Left renal cortex interstitium (tissue), 4 donors: ENCODE measurements around the gene ASTL. TPM values are rescaled to one million over a fixed set of nuclear protein-coding genes. Genes with fewer than 3 reads are reported as not detected.

Experiments
- DNase-seq, 4 donors: peaks; one replicate each; pipeline ENCODE4 v3.0.0-alpha.2; 2013; ENCODE audit warnings: low read depth in 4 of 4, low spot score in 2 of 4, missing footprints in 1 of 4
- polyA plus RNA-seq, 4 donors: library from polyadenylated mRNA; unstranded; fragments of 120-200 nt; gene quantifications; one replicate each; pipeline ENCODE4 v1.2.1, GENCODE V29; 2013; ENCODE audit not compliant: insufficient read length in 4 of 4

Gene ASTL
- under 1 TPM; 0.13 to 0.27 (median 0.18) TPM for polyA plus RNA-seq

DNA sequence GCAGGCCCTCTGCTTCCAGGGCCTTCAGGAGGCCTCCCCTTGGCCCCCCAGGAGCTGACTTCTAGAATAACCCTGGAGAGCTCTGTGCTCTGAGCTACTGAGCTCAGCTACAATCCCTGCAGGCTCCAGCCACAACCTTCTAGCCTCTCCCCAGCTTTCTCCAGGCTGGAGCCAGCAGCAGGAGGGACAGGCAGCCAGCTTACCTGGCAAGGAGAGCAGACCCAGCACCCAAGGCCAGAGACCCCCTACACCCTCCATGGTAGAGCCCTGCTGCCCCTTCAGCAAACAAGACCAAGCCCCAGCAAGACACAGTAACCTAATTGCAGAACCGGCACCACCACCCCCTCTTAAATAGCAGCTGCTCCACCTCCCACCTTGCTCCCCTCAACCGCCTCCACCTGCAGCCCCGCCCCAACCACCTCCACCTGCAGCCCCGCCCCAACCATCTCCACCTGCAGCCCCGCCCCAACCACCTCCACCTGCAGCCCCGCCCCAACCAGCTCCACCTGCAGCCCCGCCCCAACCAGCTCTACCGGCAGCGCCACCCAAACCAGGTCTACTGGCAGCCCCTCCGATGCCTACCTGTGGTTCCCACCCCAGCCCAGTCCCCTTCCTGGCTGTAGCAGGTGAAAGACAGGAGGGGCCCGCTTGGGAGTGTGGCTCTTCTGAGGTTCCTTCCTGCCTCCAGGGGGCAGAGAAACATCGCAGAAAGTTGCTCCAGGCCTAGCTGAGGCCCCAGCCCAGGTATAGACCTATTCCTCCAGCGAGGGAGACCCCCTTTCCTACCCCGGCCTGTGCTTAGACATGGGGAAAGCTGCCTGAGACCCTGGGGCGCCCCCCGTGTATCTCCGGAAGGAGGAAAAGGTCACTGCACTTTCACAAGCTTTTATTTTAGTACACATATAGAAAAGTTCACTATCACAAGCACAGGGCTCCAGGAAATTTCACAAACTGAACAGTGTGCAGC is at the start of gene ASTL:
Gene ASTL (minus strand): TSS at position 324 of the 967 bp plus-strand sequence. CDS start 66 bp downstream, at position 258.
- DNase-seq = peak in 1 of 4 donors; percentile 59

DNA sequence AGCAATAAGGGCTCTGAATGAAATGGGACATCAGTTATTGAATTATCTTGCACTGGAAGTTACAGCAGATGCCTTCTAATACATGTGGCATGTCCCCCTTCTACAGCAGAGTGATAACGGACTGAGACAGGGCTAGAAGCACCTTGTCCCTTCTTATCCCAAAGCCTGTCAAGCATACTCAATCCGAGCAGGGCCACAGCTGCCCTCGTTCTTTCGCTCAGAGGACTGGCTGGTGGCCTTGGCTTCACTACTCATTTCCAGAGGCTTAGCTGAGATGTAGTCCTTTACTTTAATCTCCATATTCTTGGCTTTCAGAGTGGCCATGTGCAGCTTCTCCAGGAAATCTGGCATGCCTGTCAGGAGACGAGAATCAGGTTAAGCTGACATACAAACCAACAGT is 48.3 kb upstream of the ASTL start:
- DNase-seq = no peak

DNA sequence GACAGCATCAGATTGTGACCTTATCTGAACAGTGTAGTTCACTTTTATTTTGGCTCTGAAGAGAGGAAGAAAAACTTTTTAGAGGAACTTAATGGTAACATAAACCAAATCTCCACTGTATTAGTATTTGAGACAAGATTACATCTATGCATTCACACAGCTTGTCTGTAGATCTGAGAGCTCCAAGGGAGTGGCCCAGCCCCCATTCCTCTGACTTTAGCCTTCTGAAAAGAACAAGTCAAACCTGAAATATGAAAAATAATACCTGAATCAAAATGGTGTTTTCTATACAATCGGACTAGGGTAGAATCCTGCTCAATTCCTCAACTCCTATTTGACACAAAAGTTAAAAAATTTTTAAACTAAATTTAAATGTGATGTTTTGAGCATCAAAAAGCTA is 47.2 kb upstream of the ASTL start:
- DNase-seq = no peak

DNA sequence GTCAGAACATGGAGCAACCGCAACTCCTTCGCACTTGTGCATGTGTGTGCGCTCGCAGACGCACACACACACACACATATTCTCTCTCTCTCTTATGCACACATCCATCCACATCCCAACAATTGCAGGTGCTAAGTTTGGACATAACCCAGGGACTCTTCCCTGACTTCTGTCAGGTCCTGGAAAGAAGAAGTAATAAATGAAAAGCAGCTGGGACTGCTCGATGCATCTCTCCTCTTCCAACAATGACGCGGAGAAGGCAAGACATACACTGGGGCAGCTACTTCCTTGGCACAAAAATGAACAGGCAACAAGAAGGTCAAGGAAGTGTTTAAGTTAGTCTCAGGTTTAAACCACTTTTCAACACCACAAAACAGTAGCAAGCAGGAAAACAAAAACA is 46.7 kb upstream of the ASTL start:
- no peak for DNase-seq

DNA sequence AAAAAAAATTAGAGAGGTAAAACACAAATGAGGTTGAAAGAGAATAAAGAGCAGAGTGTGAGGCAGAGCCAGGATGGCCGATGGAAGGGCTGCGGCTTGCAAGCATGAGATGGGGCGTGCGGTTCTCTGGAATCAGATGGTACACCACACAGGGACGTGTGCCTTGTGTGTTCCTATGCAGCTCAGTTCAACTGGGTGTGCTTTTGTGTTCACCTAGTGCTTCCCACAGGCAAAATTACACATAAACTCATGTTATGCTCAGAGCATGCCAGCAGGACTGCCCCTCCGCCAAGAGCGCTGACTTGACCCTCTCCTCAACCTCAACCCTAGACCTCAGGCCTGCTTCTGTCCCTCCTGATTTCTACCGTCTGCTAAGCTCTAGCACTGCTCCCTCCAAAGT is 45.9 kb upstream of the ASTL start:
- DNase-seq = no peak

DNA sequence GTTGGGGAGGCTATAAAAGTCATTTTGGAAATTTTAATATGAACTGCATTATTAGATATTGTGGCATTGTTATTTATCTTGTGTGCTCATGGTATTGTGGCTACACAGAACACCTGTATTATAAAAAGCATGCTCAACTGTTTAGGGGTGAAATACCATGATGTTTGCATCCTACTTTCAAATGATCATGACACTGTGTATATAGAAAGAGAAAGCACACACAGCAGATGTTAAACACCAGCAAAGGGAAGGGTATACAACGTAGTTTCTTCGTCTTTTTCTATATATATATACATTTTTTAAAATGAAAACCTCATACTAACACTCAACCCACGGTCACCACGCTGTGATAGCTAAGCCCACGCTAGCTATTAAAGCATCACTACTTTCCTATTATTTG is 43.2 kb upstream of the ASTL start:
- DNase-seq = no peak

DNA sequence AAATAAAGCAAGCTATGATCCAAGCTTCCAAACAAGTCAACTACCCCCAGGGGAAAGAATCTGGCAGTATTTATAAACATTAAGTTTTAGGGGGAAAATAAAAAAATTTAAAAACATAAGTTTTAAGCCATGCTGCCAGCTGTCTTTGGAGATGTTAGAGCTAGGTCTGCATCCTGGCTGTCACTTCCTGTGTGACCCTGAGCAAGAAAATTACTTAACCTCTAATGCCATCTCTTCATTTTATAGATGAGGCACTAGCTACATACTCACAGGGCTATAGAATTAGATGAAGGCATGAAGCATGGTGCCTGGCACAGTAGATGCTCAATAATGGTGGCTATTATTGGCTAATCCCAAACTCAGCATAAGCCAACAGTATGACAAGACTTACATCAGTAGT is 42.2 kb upstream of the ASTL start:
- DNase-seq = no peak

DNA sequence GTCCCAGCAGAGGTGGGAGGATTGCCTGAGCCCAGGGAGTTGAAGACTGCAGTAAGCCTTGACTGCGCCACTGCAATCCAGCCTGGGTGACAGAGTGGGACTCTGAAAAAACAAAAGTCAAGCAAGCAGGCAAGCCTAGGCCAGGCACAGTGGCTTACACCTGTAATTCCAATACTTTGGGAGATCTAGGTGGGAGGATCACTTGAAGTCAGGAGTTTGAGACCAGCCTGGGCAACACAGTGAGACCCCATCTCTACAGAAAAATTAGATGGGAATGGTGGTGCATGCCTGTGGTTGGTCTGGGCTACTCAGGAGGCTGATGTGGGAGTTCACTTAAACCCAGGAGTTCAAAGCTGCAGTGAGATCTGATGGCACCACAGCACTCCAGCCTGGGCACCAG is 41.7 kb upstream of the ASTL start:
- DNase-seq = no peak

DNA sequence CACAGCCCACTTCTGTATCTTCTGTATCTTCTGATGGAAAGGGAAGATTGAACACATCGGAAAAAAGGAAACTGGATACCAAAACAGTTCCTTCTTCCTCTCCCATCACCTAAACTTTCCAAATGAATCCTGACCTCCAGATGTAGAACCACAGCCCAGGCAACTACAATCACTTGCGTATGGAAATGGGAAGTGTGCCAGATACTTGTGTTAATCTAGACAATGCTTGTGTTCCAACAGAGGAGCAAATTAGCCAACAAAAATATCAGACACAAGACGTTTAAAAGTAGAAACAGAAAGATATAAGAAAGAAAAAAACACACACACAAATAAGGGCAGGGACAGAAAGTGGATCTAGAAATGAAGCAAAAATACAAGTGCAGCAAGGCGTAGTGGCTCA is 38.4 kb upstream of the ASTL start:
- no peak for DNase-seq

DNA sequence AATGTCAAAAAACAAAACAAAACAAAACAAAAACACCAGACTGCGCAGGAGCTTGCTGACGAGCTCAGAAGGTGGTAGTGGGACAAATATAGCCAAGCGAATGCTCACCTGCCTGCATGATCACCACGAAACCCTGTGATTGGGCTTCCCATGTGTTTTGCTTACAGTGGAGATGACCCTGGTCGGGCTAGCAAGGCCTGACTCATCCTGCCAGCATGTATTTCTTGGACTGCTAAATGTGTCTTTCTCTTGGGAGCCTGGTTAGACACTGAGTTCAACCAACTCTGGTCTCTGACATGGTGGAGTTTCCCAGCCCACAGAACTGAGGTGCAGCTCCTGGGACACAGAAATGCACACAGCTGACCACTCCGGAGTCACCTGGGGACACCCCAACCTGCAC is 37.6 kb upstream of the ASTL start:
- DNase-seq = no peak

DNA sequence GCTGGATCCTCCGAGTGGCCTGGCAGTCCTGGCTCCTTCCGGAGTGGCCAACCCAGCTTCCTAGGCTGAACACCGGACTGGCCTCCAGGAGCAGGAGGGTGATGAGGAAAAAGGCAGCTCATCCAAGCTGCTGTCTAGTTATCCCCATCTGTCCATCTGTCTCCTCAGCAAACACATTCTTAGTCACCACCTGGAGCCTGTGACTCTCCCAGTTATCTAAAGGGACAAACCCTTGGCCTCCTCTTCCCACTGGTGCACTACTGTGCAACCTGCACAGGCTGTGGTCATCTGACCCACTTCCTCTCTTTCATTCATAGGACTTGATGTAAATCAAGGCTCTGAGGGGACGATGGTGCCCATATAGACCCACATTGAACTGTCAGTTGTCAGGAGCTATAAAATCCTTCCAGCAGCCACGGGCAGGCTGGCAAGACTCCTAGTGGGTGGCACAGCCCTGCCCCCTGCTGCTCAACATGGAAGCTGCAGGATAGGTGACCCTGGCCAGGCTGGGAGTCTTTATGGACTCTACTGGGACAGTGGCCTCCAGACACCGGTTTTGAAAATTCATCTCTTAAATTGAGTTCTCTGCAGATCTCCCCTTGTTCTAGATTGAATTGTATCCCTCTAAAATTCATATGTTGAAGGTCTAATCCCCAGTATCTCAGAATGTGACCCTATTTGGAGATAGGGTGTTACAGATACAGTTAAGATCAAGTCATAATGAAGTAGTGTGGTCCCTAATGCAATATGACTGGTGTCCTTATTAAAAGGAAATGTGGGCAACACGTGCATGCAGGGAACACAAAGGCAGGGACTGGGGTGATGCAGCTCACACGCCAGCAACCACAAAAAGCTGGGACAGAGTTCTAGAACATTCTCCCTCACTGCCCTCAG is 36.2 kb upstream of the ASTL start:
- peak in 3 of 4 donors; percentile 28 to 55 (median 28) for DNase-seq

DNA sequence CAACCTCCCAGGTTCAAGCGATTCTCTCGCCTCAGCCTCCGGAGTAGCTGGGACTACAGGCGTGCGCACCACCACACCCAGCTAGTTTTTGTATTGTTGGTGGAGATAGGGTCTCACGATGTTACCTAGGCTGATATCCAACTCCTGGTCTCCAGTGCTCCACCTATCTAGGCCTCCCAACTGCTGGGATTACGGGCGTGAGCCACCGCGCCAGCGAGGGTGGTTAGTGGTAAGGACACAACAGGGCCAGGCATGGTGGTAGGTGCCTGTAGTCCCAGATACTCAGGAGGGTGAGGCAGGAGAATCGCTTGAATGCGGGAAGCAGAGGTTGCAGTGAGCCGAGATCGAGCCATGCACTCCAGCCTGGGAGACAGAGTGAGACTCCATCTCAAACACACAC is 33.5 kb upstream of the ASTL start:
- DNase-seq = no peak

DNA sequence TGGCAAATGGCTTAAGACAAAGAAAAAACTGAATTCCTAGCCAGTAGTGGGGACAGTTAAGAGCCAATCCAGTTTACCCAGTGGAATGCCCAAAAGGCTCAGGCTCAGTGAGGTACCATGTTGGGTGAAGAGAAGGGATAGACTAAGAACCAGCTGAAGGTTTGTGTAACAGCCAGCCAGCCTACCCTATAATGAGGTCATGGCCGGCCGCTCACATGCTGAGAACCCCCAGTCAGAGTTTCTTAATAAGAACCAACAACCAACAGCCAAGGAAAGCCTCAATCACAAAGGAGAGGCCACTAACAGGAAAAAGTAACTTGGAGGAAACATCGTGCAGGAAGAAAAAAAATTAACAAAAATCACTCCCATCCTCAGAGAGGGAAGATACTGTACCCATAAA is 32.3 kb upstream of the ASTL start:
- no peak for DNase-seq

DNA sequence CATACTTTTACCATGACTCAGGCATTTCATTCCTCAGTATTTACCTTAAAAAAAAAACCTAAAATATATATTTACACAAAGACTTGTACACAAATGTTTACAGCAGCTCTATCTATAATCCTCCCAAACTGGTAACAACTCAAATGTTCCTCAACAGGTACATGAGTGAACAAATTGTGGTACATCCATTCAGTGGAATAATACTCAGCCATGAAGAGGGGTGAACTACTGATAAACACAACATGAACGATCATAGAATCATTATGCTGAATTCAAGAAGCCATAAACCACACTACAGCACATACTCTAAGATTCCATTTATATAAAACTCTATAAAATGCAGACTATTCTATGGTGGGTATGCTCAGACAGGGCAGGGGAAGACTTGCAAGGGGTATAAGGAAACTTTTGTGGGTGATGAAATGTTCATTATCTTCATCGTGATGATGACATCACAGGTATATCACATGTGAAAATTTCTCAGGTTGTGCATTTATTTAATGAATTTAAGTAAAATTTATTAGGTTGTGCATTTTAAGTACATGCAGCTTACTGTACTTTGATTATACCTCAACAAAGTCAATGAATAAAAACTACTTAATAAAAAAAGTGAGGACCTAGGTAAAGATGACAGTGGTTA is 31.7 kb upstream of the ASTL start:
- DNase-seq = no peak

DNA sequence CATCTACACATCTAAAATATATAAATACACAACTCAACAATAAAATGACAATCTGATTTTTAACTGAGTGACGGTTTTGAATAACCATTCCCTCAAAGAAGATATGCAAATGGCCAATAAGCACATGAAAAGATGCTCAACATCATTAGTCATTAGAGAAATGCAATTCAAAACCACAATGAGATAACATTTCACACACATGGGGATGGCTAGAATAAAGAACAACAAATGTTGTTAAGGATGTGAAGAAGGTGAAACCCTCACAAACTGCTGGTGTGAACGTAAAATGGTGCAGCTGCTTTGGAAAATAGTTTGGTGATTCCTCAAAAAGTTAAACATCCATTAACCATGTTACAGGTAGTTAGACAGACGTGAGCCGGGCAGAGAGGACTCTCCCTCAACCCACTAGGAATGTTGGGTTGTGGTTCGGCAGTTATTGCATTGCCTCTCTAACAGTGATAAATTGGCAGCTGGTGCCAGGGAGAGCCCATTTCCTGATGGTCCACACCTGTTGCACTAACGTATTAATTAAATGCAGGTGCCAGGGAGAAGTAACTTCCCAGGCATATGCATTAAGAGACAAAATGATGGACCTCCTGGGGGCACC is 29.2 kb upstream of the ASTL start:
- no peak for DNase-seq

DNA sequence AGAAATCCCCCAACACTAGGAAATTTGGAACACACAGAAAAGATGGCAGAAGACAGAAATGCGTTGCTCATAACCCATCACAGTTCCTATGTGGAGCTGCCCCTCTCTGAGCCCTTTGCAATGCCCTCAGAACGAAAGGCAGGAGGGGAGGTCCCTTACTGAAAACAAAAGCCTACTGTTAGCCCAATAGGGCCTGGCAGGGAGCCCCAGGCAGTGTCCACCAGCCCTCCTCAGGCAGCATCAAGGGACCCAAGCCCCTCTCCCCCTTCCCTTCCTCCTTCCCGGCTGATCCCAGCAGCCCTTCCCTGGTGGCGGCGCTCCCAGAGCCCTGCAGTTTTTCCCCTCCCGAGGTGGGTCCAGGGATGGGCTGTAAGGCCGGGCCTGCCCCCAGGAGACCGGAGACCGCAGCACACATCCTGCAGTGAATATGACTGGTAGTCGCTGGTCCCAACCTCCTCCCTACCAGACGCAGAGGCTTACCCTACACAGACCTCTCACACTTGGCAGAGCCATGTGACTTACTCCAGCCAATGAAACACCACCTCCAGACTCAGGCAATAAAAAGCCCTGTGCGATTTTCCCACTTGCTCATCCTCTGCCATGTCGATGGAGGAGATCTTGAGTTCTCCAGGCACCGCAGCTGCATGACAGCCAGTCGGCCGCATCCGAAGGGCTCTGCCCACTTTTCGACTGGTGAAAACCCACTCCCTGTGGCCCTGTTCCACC is 26.3 kb upstream of the ASTL start:
- DNase-seq = no peak

DNA sequence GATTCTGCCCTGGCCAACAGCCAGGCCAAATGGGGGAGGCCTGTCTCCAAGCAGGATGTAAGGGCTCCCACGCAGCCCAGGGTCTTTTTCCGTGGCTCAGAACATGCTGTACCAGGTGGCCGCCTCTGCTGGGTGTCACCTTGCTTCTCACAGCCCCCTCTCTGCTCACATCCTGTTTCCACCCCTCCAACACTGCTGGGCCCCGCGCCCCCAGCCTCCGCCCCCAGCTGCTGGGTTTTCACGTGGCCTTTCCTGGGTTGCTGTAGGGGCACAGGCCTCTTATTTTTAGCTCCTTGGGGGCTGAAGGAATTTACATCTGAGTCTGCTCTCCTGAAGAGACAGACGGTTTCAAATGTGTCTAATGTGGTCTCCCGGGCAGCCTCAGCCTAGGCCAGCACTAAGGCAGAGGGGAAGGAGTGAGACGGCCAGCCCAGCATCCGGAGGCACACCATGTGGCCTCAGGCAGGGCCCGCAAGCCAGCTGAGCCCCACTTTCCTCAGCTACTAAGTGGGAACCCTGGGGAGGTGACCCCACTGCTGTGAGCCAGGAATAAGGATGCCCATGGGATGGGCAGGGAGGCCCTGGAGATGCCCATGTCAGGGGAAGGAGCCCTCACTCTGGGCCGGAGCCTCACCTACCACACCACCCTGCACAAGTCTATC is 25.6 kb upstream of the ASTL start:
- no peak for DNase-seq

DNA sequence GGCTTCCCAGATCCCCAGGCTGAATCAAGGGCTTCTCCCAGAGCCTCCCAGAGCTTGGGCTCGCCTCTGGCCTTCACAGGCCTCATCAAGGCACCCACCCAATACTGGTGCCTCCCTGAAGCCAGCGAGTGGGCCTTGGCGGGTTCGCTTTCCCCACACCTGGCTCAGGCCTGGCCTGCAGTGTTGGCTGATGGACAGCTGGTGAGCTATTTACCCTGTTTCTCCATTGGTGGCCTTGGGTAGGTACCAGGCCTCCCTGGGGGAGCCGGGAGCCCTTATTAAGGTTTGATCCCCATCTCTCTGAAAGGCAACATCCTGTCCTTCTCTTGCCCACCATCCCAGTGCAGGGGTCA is 25.1 kb upstream of the ASTL start:
- DNase-seq = no peak

DNA sequence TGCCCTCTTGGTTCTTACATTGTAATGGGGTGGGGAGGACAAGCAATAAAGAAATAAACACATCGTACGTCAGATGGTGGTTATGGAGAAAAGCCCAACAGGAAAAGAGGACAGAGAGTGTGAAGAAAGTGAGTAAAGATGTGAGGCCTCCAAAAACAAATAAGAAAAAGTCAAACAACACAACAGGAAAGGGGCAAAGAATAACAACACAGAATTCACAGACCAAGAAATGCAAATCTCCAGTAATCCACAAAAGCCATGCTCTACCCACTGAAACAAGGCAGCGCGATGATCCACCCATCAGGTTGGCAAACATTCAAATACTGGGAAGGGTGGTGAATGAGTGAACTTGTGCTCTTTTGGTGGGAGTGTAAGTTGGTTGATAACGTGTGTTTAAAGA is 23.6 kb upstream of the ASTL start:
- DNase-seq = no peak
